ENCODE measurements around the gene RMC1. TPM values are rescaled to one million over a fixed set of nuclear protein-coding genes. Genes with fewer than 3 reads are reported as not detected.
"Not testable (repeated sequence)": the region's sequence is repeated elsewhere in the genome, so short reads cannot be mapped to it uniquely, and the experiment has no call there.

The RMC1 gene
- total RNA-seq, 4 donors from 2014 or later, result 19.7 to 30.6 (median 23.8) TPM

DNA sequence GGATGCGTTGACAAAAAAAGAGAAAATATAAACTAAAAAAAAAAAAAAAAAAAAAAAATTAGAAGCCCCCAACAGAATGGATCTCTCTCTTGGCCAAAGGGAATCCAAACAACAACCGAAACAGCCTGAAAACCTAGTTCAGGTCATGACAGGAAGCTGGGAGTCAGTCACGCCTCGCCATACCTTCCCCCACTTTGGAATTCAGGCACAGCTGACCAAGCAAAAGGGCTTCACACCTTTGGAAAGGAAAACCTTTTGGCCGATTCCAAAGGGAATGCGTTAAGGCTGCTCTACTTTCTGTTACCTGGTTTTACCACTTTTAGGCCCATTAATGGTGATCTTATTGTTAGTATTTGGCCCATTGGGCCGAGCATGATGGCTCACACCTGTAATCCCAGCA lies 17.9 kb upstream of the RMC1 start:
- DNase-seq (ENCODE audit: low spot score), result no peak
- TF ChIP-seq, protein P1, sequence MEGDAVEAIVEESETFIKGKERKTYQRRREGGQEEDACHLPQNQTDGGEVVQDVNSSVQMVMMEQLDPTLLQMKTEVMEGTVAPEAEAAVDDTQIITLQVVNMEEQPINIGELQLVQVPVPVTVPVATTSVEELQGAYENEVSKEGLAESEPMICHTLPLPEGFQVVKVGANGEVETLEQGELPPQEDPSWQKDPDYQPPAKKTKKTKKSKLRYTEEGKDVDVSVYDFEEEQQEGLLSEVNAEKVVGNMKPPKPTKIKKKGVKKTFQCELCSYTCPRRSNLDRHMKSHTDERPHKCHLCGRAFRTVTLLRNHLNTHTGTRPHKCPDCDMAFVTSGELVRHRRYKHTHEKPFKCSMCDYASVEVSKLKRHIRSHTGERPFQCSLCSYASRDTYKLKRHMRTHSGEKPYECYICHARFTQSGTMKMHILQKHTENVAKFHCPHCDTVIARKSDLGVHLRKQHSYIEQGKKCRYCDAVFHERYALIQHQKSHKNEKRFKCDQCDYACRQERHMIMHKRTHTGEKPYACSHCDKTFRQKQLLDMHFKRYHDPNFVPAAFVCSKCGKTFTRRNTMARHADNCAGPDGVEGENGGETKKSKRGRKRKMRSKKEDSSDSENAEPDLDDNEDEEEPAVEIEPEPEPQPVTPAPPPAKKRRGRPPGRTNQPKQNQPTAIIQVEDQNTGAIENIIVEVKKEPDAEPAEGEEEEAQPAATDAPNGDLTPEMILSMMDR (IDR thresholded peaks at IDR 0.05), result no peak
- no peak for ATAC-seq (ENCODE audit: low FRiP score)

DNA sequence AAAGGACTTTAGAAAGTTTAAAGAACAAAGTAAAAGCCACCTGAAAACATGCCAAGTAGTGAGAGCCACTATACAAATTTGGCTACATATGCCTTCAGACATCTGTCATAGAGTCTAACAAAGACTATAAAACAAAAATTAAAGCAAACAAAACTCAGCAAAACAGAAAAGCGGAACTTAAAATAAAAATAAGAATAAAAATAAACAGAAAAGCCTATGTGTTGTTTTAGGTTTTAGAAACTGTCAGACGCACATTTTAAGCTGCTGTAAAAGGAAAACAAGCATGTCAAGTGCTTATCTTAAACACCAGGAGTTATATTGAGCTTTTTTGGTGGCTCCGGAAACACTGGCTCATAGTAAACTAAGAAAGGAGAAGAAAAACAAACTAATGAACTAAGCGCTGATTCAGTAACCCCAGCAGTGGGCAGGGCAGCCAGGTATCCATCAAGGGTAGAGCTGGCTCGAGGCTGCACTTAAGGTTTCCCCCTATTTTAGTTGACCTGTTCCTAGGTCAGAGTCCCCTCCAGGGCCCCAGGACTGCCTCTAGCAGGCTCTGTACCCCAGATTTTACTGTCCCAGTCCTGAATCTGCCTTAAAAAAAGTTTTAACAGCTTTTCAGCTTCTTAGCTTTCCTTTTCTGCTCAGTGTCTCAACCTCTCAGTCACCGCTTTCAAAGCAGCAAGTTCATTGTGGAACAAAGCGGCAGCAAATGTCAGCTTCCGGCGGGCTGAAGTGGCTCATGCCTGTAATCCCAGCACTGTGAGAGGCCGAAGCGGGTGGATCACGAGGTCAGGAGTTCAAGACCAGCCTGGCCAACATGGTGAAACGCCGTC lies 15.4 kb upstream of the RMC1 start:
- ATAC-seq (ENCODE audit: low FRiP score) (no peak), DNase-seq (ENCODE audit: low spot score) (no peak)
- TF ChIP-seq, protein P1 (IDR thresholded peaks at IDR 0.05), result no peak

DNA sequence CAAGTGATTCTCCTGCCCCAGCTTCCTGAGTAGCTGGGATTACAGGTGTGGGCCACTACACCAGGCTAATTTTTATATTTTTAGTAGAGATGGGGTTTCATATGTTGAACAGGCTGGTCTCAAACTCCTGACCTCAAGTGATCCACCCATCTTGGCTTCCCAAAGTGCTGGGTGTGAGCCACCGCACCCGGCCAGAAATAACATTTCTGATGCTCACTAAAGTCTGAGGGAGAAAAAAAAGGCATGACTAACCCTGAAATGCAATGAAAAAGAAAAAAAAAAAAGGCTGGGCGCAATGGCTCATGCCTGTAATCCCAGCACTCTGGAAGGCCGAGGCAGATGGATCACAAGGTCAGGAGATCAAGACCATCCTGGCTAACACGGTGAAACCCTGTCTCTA lies 13.7 kb upstream of the RMC1 start:
- not testable (repeated sequence) for DNase-seq (ENCODE audit: low spot score); ATAC-seq (ENCODE audit: low FRiP score)

DNA sequence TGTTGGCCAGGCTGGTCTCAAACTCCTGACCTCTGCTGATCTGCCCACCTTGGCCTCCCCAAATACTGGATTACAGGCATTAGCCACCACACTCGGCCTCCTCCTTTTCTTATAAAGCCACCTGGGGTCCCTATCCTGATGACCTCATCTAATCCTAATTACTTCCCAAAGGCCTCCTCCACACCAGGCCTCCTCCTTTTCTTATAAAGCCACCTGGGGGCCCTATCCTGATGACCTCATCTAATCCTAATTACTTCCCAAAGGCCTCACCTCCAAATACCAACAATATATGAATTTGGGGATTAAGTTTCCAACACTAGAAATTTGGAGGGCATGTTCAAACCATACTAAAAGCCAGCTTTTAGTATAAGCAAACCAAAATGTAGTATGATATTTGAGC lies 9.7 kb upstream of the RMC1 start:
- TF ChIP-seq, protein P1 (IDR thresholded peaks at IDR 0.05), result no peak
- no peak for DNase-seq (ENCODE audit: low spot score)
- ATAC-seq (ENCODE audit: low FRiP score), result no peak

DNA sequence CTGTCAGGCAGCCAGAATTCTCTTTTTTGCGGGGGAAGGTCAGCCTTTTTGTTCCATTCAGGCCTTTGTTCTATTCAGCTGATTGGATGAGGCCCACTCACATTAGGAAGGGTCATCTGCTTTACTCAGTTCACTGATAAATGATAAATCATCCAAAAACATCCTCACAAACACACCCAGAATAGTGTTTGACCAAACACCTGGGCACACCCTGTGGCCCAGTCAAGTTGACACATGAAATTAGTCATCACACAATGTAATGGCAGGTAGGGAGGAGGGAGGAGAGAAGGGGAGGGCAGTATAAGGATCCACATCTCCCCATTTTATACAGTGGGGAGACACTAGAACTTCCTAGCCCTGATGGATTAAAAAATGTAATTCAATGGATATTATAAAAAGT lies 8.3 kb upstream of the RMC1 start:
- DNase-seq (ENCODE audit: low spot score), result no peak
- ATAC-seq (ENCODE audit: low FRiP score), result no peak
- TF ChIP-seq, protein P1 (IDR thresholded peaks at IDR 0.05), result no peak

DNA sequence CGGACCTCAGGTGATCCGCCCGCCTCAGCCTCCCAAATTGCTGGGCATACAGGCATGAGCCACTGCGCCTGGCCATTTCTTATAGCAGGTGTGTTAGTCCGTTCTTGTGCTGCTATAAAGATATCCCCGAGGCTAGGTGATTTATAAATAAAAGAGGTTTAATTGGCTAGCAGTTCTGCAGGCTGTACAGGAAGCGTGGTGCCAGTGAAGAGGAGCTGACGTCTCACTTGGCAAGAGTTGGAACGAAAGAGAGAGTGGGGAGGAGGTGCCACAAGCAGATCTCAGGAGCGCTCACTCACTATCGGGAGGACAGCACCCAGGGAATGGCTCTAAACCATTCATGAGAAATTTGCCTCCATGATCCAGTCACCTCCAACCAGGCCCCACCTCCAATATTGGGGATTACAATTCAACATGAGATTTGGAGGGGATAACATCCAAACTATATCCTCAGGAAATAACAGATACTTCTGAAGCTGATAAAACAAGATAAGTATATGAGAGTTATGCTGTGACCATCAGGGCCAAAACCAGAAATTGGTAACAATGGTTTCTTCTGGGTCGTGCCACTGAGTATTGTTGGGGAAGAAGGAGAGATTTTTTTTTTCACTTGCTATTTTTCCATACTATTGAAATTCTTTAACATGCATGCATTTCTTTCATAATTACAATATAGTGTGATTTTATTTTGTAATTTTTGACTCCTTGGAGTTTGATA lies 7.4 kb upstream of the RMC1 start:
- no peak for DNase-seq (ENCODE audit: low spot score)
- no peak for ATAC-seq (ENCODE audit: low FRiP score)
- TF ChIP-seq, protein P1 (IDR thresholded peaks at IDR 0.05), result no peak

DNA sequence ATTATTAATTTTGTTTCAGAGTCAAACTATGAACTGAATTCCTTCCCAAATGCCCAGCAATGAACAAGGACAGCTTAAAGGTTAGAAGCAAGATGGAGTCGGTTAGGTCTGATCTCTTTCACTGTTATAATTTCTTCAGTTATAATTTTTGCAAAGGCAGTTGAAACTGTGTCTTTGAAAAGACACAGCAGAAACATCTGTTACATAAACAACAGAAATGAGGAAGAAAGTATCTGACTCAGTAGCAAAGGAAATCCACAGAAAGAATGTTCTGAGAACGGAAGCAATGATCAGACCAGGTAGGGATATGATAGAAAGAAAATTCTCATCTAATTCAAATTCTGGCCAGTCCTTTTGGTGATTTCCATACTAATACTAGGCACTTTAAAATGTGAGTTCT lies 5.2 kb upstream of the RMC1 start:
- no peak for ATAC-seq (ENCODE audit: low FRiP score)
- TF ChIP-seq, protein P1 (IDR thresholded peaks at IDR 0.05), result no peak
- DNase-seq (ENCODE audit: low spot score), result no peak
